ENCODE measurements around the gene MRNIP. TPM values are rescaled to one million over a fixed set of nuclear protein-coding genes. Genes with fewer than 3 reads are reported as not detected.

MRNIP gene
- polyA plus RNA-seq, 1 experiment, result 16.0 TPM

GRCh38 chr5:179901915-179902762 lies 43.5 kb upstream of the MRNIP start:
- no peak overlapping the region for H3K27ac ChIP-seq (ENCODE audit: low read depth, low read length)
- no peak overlapping the region for H3K4me3 ChIP-seq (ENCODE audit: low read depth, low read length)
- ChIA-PET POLR2A (no interaction called here), CTCF (no interaction called here)
- H3K9me3 ChIP-seq (ENCODE audit: control insufficient read depth, insufficient read depth, low read length), result no peaks in the 10 kb centered on the region; the same call in 1 of the 2 replicates
- no peak for DNase-seq (ENCODE audit: low read depth, low spot score)
- TF ChIP-seq CTCF (IDR thresholded peaks at IDR 0.05; ENCODE audit: low read depth, low read length), result no peak
- H3K27me3 ChIP-seq (ENCODE audit: control insufficient read depth, insufficient read depth, low read length), result no peaks in the 10 kb centered on the region

- Histone ChIP-seq H3K27me3 (ENCODE audit: control insufficient read depth, insufficient read depth, low read length) (no peaks in the 10 kb centered on the region), H3K4me3 (ENCODE audit: low read depth, low read length) (no peak overlapping the region), H3K27ac (ENCODE audit: low read depth, low read length) (no peak overlapping the region), H3K9me3 (ENCODE audit: control insufficient read depth, insufficient read depth, low read length) (no peaks in the 10 kb centered on the region; the same call in 1 of the 2 replicates)
- CTCF ChIA-PET, result no interaction called here
- DNase-seq (ENCODE audit: low read depth, low spot score), result no peak
- POLR2A ChIA-PET, result no interaction called here
- no peak for TF ChIP-seq CTCF (IDR thresholded peaks at IDR 0.05; ENCODE audit: low read depth, low read length)
These were observed 42.8 kb upstream of the MRNIP start for GRCh38 chr5:179901462-179901861.

- H3K4me3 ChIP-seq (ENCODE audit: low read depth, low read length), result no peak overlapping the region
- no peaks in the 10 kb centered on the region; the same call in 1 of the 2 replicates for H3K9me3 ChIP-seq (ENCODE audit: control insufficient read depth, insufficient read depth, low read length)
- POLR2A ChIA-PET, result no interaction called here
- no peaks in the 10 kb centered on the region for H3K27me3 ChIP-seq (ENCODE audit: control insufficient read depth, insufficient read depth, low read length)
- no peak for TF ChIP-seq CTCF (IDR thresholded peaks at IDR 0.05; ENCODE audit: low read depth, low read length)
- CTCF ChIA-PET, result no interaction called here
- DNase-seq (ENCODE audit: low read depth, low spot score), result no peak
- no peak overlapping the region for H3K27ac ChIP-seq (ENCODE audit: low read depth, low read length)
These were observed 42.1 kb upstream of the MRNIP start for GRCh38 chr5:179900711-179901110.

DNA sequence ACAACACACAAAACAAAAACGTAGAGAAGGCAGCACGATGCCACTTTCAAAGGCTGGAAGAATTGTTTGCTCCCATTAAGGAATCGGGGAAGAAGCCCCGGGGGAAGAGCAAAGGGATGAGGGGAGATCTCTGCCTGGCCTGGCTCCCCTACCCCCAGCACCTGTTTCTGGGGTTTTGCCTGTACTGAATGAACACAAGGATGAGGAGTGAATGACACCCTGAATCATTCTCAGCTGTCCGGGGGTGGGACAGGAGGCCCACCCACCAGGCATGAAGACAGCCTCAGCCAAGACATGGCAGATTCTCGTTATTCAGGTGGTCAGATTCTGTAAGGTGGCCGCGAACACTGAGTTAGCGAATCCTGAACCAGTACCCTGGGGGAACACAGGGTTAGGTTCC lies 41.6 kb upstream of the MRNIP start:
- no peaks in the 10 kb centered on the region for H3K27me3 ChIP-seq (ENCODE audit: control insufficient read depth, insufficient read depth, low read length)
- no peak overlapping the region for H3K4me3 ChIP-seq (ENCODE audit: low read depth, low read length)
- no peak overlapping the region for H3K27ac ChIP-seq (ENCODE audit: low read depth, low read length)
- CTCF ChIA-PET, result no interaction called here
- no peak for DNase-seq (ENCODE audit: low read depth, low spot score)
- TF ChIP-seq CTCF (IDR thresholded peaks at IDR 0.05; ENCODE audit: low read depth, low read length), result no peak
- POLR2A ChIA-PET, result no interaction called here
- no peaks in the 10 kb centered on the region; the same call in 1 of the 2 replicates for H3K9me3 ChIP-seq (ENCODE audit: control insufficient read depth, insufficient read depth, low read length)

- ChIA-PET CTCF (no interaction called here), POLR2A (no interaction called here)
- H3K27ac ChIP-seq (ENCODE audit: low read depth, low read length), result no peak overlapping the region
- no peak for DNase-seq (ENCODE audit: low read depth, low spot score)
- H3K9me3 ChIP-seq (ENCODE audit: control insufficient read depth, insufficient read depth, low read length), result no peaks in the 10 kb centered on the region
- no peak for TF ChIP-seq CTCF (IDR thresholded peaks at IDR 0.05; ENCODE audit: low read depth, low read length)
- H3K4me3 ChIP-seq (ENCODE audit: low read depth, low read length), result no peak overlapping the region
- H3K27me3 ChIP-seq (ENCODE audit: control insufficient read depth, insufficient read depth, low read length), result no peaks in the 10 kb centered on the region
These were observed 37.2 kb upstream of the MRNIP start for GRCh38 chr5:179895861-179896260.

Data from AG04450 (cell line).